Body of pancreas (tissue), 4 donors: ENCODE results near the gene HTT. TPM values are rescaled to one million over a fixed set of nuclear protein-coding genes. Genes with fewer than 3 reads are reported as not detected.
A peak's percentile ranks its signal among the peaks of the same experiment; 100 is the strongest.

Experiments
- ATAC-seq: fragments of 150-250 bp; one replicate; pipeline ENCODE4 v1.9.1; 2016
- DNase-seq, 4 donors: peaks; one replicate each; pipeline ENCODE4 v3.0.0-alpha.2; 2019
- H3K27ac ChIP-seq, 4 donors: fragments of 200-600 bp; sonication (generic); 1 replicate in 3 of 4; 2 replicates in 1 of 4; pipeline versions ENCODE4 v1.5.1 to v1.6.1; 2016 to 2019; ENCODE audit warnings: mild to moderate bottlenecking in 1 of 4, mixed read lengths in 1 of 4, moderate library complexity in 1 of 4
- H3K27me3 ChIP-seq, 2 donors: fragments of 200-600 bp; sonication (generic); one replicate each; pipeline ENCODE4 v1.6.0; 2016; ENCODE audit warnings: mild to moderate bottlenecking in 1 of 2
- H3K36me3 ChIP-seq, 2 donors: fragments of 200-600 bp; sonication (generic); replicated peaks in 1 of 2; 2 replicates each; pipeline ENCODE4 v1.5.1; 2016; ENCODE audit warnings: low read depth in 2 of 2; ENCODE audit not compliant: insufficient read depth in 1 of 2
- H3K4me1 ChIP-seq: fragments of 200-600 bp; sonication (generic); one replicate; pipeline ENCODE4 v1.6.0; 2016
- H3K4me3 ChIP-seq, 2 donors: fragments of 200-600 bp; sonication (generic); 1 replicate in 1 of 2; 2 replicates in 1 of 2; pipeline ENCODE4 v1.5.1; 2016 to 2019
- H3K9me3 ChIP-seq, 3 donors: fragments of 200-600 bp; sonication (generic); 1 replicate in 2 of 3; 2 replicates in 1 of 3; pipeline ENCODE4 v1.5.1; 2016
- CTCF ChIP-seq, 7 experiments: fragments of 450-650 bp in 4 of 7; fragments of 200-600 bp in 3 of 7; sonication (generic) in 3 of 7; IDR thresholded peaks; one replicate each; pipeline ENCODE4 v1.5.1; 2016 to 2019; ENCODE audit warnings: antibody characterized with exemption in 7 of 7
- POLR2A ChIP-seq, 3 donors: fragments of 450-650 bp; IDR thresholded peaks; one replicate each; pipeline ENCODE4 v1.6.1; 2016; ENCODE audit warnings: antibody characterized with exemption in 3 of 3, mild to moderate bottlenecking in 2 of 3
- WGBS, 2 donors: methylation state at CpG; one replicate each; pipeline ENCODE4 v1.1.5; 2017; 5-methylcytosine and 5-hydroxymethylcytosine counted together
- intact Hi-C: fragments of 100-400 bp; cut with DNase I; formaldehyde crosslinking; loops from one replicate; pipeline ENCODE4 v1.15.1; 2023
- total RNA-seq, 2 donors: library from RNA; depleted of rRNA; stranded (reverse); fragments of >200 nt; gene quantifications; one replicate each; pipeline ENCODE4 v1.1.0, GENCODE V29; 2016

Gene HTT
- total RNA-seq, 2 donors from 2014 or later, result 40.5 to 115 TPM

GRCh38 chr4:3267576-3268394 is 193.3 kb downstream of the HTT start:
- ATAC-seq (no peak), DNase-seq (no peak)
- H3K4me3 ChIP-seq, result no peak overlapping the region
- intact Hi-C loops, result no loop called here
- peaks cover 19% of the 10 kb centered on the region for H3K4me1 ChIP-seq
- no peaks in the 10 kb centered on the region for H3K9me3 ChIP-seq
- TF ChIP-seq CTCF (IDR thresholded peaks at IDR 0.05) (no peak), POLR2A (IDR thresholded peaks at IDR 0.05) (no peak)
- H3K27ac ChIP-seq, result no peak overlapping the region
- WGBS, 2 donors, result 71 to 75% methylated on average over 12 to 18 of the region's 18 CpGs
- H3K36me3 ChIP-seq, result no peaks in the 10 kb centered on the region
- no peaks in the 10 kb centered on the region for H3K27me3 ChIP-seq

- H3K27me3 ChIP-seq, result no peaks in the 10 kb centered on the region
- 81 to 92% methylated on average over 8 to 17 of the region's 17 CpGs for WGBS, 2 donors
- TF ChIP-seq CTCF (IDR thresholded peaks at IDR 0.05) (no peak), POLR2A (IDR thresholded peaks at IDR 0.05) (no peak)
- no peak for ATAC-seq
- H3K27ac ChIP-seq, result no peak overlapping the region
- no peaks in the 10 kb centered on the region for H3K9me3 ChIP-seq
- intact Hi-C loops, result no loop called here
- H3K36me3 ChIP-seq, result no peaks in the 10 kb centered on the region
- peak in 1 of 4 donors; percentile 45 for DNase-seq
- H3K4me1 ChIP-seq, result peaks cover 19% of the 10 kb centered on the region
- H3K4me3 ChIP-seq, result no peak overlapping the region
Observed at GRCh38 chr4:3268395-3269104, 194.1 kb downstream of the HTT start.

- H3K4me1 ChIP-seq, result peaks cover 19% of the 10 kb centered on the region
- no peak for ATAC-seq
- DNase-seq, result no peak
- H3K36me3 ChIP-seq, result no peaks in the 10 kb centered on the region
- no peaks in the 10 kb centered on the region for H3K27me3 ChIP-seq
- no peaks in the 10 kb centered on the region for H3K9me3 ChIP-seq
- TF ChIP-seq CTCF (IDR thresholded peaks at IDR 0.05), result no peak
- no peak for TF ChIP-seq POLR2A (IDR thresholded peaks at IDR 0.05)
- 83 to 91% methylated on average over 18 to 21 of the region's 25 CpGs for WGBS, 2 donors
- no peak overlapping the region for H3K4me3 ChIP-seq
- intact Hi-C loops, result no loop called here
- no peak overlapping the region for H3K27ac ChIP-seq
Observed at GRCh38 chr4:3269105-3269927, 194.8 kb downstream of the HTT start.

GRCh38 chr4:3269991-3270611 is 195.6 kb downstream of the HTT start:
- H3K9me3 ChIP-seq, result no peaks in the 10 kb centered on the region
- H3K4me1 ChIP-seq, result peaks cover 19% of the 10 kb centered on the region
- 37 to 61% methylated on average over 13 to 14 of the region's 17 CpGs for WGBS, 2 donors
- DNase-seq (peak; percentile 39 to 76 (median 66)), ATAC-seq (peak; percentile 80)
- TF ChIP-seq CTCF (IDR thresholded peaks at IDR 0.05), result no peak
- no peak for TF ChIP-seq POLR2A (IDR thresholded peaks at IDR 0.05)
- intact Hi-C loops, result no loop called here
- H3K36me3 ChIP-seq, result no peaks in the 10 kb centered on the region
- H3K27me3 ChIP-seq, result no peaks in the 10 kb centered on the region
- H3K4me3 ChIP-seq, result no peak overlapping the region
- no peak overlapping the region for H3K27ac ChIP-seq
